Hematopoietic multipotent progenitor cell (in vitro differentiated cells): ENCODE results near the gene MED12L. TPM values are rescaled to one million over a fixed set of nuclear protein-coding genes. Genes with fewer than 3 reads are reported as not detected.
A peak's percentile ranks its signal among the peaks of the same experiment; 100 is the strongest.
"Not testable (repeated sequence)": the region's sequence is repeated elsewhere in the genome, so short reads cannot be mapped to it uniquely, and the experiment has no call there.

Experiments used
- DNase-seq, 3 donors: peaks; one replicate each; pipeline ENCODE4 v3.0.0-alpha.2; 2011 to 2015; ENCODE audit warnings: low read depth in 2 of 3, low spot score in 2 of 3
- total RNA-seq: library from RNA; depleted of rRNA; stranded (reverse); fragments of >200 nt; gene quantifications from one replicate; pipeline ENCODE4 v1.2.3, GENCODE V29; 2012

Gene MED12L
- total RNA-seq, 1 donor, result 47.9 TPM

DNA sequence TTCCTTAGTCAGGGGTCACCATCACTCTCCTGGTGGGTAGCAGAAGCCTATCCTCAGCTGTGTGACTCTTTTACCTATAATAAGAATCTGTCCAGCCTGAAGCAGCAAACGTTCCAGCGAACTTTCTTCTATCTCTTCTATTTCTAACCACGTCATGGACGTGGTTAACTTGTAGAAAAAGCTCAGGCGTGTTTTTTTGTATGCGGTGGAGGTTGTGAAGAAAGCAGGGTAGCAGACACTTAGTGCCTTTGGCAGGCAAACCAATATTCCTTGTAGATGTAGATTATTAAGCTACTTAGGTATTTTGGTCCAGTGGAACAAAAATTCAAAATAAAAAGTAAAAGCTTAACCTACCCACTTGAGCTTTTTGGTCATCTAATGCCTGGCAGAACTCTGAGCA lies 149.4 kb downstream of the MED12L start:
- no peak for DNase-seq

GRCh38 chr3:151236316-151236715 lies 150.9 kb downstream of the MED12L start:
- DNase-seq, result no peak

- peak in 1 of 3 donors; percentile 19 for DNase-seq
These were observed 151.3 kb downstream of the MED12L start for GRCh38 chr3:151236736-151237135.

DNA sequence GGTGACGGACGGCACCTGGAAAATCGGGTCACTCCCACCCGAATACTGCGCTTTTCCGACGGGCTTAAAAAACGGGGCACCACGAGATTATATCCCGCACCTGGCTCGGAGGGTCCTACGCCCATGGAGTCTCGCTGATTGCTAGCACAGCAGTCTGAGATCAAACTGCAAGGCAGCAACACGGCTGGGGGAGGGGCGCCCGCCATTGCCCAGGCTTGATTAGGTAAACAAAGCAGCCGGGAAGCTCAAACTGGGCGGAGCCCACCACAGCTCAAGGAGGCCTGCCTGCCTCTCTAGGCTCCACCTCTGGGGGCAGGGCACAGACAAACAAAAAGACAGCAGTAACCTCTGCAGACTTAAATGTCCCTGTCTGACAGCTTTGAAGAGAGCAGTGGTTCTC lies 156.5 kb downstream of the MED12L start:
- not testable (repeated sequence) for DNase-seq

GRCh38 chr3:151248772-151249337 lies 163.4 kb downstream of the MED12L start:
- no peak for DNase-seq

- no peak for DNase-seq
These were observed 171.3 kb downstream of the MED12L start for GRCh38 chr3:151256749-151257148.

- DNase-seq, result no peak
These were observed 174.2 kb downstream of the MED12L start for GRCh38 chr3:151259664-151260063.

- no peak for DNase-seq
These were observed 177.5 kb downstream of the MED12L start for GRCh38 chr3:151262871-151263525.

DNA sequence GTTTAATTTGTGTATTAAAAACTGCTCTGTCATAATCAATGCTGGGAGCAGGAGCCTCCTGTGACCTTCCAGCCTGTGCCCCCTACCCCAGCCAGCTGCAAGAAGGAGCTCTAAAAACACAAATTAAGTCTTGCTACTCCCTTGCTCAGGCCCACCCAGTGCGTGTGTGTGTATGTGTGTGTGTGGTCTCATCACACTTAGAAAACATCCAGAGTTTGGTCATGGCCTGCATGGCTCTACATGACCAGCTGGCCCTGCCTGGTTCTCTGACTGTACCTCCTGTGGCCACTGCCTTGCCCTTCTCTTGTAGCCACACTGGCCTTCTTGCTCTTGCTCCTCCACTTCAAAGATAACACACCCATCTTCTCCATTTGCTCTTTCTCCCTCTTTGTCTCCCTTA lies 179.1 kb downstream of the MED12L start:
- DNase-seq, result no peak

DNA sequence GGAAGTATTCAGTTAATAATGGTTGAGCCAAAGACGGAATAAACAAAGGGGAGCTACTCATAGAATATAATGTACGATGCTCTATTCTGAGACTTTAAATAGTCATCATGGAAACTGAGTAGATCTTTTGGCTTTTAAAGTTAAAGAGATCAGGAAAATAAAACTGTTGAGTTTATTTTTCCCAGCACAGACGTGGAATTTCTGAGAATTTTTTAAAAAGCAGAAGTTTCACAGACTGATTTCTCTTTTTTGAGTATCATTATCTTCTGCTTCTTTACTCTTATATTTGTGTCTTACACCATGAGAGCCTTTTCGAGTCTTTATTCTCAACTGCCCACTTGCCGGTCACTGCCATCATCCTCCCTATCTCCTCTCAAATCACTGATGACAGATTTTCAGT lies 179.7 kb downstream of the MED12L start:
- DNase-seq, result no peak

DNA sequence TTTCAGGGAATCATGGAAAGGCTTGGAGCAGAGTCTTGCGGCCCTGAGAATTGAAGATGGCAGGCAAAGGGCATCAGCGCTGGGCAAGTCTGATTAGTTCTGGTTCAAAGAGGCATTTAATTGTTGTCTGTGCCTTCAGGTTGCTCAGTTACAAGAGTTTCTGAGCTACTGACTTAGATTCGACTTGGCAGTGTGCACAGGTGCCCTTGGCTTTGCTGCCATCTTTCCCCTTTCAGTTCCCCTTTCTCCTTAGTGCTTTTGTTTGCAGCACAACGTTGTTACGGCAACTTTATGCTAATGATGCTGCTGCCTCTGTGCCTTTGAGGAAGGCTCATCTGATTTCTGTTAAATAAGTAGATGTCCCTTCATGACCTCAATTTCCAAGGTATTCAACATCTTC lies 180.4 kb downstream of the MED12L start:
- DNase-seq, result peak in 2 of 3 donors; percentile 82 to 95

GRCh38 chr3:151267066-151267465 lies 181.6 kb downstream of the MED12L start:
- DNase-seq, result no peak

- no peak for DNase-seq
These were observed 183.1 kb downstream of the MED12L start for GRCh38 chr3:151268267-151269235.

GRCh38 chr3:151269631-151270030 lies 184.2 kb downstream of the MED12L start:
- DNase-seq, result no peak

GRCh38 chr3:151275091-151275490 lies 189.6 kb downstream of the MED12L start:
- DNase-seq, result no peak

DNA sequence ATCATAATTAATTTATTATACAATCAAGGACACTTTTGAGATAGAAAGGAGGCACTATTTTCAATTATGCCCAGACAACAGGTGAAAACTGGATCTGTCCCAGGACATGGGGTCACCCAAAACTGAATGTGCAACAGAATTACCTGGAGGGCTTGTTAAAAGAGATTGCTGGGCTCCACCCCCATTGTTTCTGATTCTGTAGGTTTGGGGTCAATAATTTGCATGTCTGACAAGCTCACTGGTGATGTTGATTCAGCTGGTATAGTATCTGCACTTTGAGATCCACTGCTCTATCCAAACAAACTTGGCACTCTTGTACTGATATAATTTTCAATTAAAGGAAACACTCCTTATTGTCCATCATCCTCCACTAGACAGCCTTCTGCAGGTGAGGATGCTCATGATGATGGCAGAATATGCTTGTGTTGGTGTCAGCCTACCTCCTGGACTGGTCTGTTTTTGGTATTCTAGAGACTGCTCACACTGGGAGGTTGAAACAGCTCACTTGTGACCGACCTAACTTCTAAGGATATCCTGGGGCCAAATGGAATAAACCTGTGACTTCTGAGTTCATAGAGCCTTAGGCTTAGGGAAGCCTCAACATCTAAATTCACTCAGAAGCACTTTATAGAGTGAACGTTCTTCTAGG lies 190.7 kb downstream of the MED12L start:
- DNase-seq, result no peak

DNA sequence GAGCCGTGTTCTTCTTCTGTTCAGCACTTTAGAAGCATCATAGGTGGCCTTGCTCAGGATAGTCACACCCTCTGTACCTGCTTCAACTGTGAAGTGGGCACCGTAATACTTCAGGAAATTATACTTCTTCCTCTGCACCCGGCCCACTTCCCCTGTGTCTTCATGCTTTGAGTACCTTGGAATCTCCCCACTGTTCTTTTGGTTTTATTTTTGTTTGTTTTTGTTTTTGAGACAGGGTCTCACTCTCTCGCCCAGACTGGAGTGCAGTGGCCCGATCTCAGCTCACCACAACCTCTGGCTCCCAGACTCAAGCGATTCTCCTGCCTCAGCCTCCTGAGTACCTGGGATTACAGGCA lies 191.2 kb downstream of the MED12L start:
- peak in 1 of 3 donors; percentile 35 for DNase-seq

- DNase-seq, result peak in 2 of 3 donors; percentile 68 to 78
These were observed 192.8 kb downstream of the MED12L start, which contains the start of gene P2RY14 for GRCh38 chr3:151278230-151278629. Gene P2RY14 (minus strand): TSS chr3:151278542. CDS start chr3:151214316, 64,226 bp downstream.

- no peak for DNase-seq
These were observed 196.3 kb downstream of the MED12L start for GRCh38 chr3:151281671-151282324.

GRCh38 chr3:151282921-151283320 lies 197.5 kb downstream of the MED12L start:
- DNase-seq, result peak; percentile 31 to 88 (median 62)
